ENCODE data around the gene NOC4L.
"Not testable (repeated sequence)": the region's sequence is repeated elsewhere in the genome, so short reads cannot be mapped to it uniquely, and the experiment has no call there.

NOC4L gene

DNA sequence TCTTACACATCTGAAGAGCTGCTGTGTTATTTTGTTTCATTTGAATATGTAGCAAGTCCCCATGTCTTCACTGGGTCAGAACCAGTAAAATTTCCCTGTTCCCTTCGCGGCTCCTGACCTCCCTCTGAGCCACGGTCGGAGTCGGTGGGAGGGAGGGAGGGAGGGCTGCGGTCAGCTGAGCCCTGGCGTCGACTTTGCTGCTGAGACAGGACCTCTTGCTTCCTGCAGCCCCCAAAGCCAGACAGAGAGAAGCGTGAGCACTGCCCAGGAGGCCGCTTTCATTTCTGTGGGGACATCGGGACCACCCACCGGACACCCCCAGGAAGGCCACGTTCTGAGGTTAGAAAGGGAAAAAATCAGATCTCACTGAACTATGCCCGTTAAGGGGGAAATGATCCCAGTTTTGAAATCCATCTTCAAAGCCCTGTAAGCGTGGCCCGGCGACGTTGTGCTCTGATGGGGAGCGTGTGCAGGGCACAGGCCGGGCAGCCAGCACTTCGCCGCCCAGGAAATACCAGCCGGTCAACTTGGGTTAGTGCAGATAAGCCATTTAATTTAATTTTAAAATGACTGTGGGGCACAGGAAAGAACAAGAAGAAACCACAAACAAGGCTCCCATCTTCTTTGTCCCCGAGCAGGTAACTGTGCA, 42.1 kb downstream of the NOC4L start:
- no peak for DNase-seq

DNA sequence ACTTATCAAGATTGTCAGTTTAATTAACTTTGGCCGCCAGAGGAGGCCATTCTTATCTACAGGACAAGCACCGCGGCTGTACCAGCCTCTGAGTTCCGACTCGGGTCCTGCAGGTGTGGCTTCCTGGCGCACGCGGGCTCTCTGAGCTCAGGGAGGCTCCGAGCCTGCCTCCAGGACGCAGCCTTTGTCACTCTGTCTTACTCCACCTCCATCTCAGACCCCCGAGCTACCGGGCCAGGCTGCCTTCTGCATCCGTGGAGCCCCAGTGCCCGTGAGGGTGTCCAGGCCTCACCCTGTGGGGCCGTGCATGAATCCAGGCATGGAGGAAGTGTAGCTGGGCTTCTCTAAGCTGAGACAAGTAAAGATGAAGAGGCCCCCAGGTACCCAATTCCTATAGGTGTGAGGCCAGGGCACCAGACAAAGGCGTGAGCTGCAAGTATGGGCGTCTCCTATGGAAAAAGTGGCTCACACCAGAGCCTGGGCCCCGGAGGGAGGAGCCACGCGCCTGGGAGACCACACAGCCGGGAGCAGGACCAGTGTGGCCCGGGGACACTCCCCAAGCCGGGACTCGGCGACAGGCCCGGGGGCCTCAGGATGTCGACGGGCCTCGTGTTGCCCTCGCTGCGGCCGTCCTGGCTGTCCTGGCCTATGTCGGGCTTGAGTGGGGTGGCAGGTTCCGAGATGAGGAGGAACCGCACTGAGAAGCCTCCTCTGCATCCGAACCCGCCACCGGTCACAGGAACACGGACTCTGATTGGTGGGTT, 42.8 kb downstream of the NOC4L start:
- DNase-seq: no peak

DNA sequence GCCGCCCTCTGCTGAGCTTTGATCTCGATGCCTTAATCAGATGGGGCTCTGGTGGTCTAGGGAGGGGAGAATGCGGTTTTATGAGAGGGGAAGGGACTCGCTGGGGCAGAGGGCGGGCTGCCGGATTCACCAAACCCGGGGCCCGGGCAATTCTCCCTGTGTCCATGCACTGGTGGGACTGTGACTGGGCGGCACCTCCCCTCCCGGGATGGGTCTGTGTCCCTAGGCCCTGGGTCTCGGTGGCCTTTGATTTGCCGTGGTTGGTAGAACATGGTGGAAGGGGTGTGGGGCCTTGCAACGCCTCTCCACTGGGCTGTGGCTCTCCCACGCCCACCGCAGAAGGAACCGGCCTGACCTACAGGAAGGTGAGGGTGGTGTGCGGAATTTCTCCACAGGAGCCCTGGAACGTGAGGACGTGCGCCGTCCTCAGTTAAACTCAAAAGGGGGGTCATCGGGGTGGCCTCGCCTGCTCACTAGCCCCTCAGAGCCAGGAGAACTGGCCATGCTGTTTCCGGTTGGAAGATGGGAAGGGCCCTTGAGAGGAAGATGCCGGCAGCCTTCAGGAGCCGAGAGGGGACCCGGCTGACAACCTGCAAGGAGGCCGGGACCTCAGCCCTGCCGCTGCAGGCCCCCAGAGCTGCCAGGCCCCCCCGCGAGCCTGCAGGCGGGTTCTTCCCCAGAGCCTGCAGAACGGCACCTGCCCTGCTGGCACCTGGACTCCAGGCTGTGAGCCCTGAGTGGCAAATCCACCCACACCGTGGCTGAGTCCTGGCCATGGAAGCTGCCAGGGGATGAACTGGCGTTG, 43.6 kb downstream of the NOC4L start:
- no peak for DNase-seq

DNA sequence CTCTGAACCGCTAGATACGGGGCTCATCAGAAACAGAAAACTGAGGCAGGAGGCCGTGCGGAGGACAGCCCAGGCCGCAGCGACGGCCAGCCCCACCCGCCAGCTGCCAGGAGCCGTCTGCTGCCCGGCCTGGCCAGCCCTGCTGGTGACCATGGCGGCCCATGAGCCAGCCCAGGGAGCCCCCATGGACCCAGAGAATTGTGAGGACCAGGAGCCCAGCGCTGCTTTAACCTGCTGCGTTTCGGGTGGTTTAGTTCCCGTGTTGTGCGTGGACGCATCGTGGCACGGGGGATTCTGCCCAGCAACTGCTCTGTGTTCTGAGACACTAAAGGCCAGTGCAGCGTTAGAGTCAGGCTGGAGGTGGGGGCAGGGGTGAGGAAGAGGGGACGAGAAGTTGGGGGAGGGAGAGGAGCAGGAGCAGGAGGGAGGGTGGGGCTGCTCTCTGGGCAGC, 44.2 kb downstream of the NOC4L start:
- DNase-seq: no peak

DNA sequence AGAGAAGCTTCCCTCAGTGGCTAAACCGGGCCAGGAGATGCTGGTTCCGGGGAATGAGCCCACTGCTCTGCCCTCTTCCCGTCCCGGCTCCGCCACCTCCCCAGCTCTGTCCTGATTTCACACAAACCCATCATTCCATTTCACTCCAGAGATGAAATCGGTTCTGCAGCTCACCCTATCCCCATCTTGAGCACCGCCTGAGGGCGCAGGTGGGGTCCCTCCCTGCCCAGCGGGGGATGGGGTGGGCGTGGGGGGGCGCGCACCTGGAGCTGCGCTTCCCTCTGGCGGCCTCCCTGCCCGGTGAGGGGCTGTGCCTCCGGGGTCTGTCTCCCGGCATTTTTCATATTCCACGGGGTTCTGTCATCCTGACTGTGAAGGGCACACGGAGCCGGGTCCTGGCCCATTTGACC, 44.7 kb downstream of the NOC4L start:
- DNase-seq: no peak

DNA sequence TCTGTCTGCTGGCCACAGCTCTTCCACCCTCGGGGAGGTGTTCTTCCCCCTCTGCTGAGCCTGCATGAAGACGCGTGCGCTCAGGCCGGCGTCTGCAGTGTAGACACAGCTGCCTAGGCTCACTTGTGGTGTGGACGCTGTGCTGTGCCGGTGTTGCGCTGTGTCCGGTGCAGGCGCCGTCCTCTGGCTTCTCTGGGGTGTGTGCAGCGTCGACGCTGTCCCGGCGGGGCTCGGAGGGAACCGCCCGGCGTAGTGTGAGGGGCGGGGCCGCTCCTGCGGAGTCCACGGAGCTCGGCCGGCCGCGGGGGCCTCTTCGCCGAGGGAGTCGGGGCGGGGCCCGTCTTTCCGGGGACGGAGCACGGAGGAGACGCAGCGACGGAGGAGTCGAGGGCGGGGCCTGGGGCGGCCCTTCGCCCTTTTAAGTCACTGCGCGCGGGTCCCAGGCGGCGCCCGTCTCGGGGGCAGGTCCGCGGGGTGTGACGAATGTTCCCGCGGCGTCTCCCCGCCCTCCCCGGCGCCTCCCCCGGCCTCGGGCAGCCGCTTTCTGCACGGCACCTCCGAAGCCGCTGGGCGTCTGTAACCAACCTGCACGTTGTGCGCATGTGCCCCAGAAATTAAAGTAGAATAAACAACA, 45.2 kb downstream of the NOC4L start:
- DNase-seq: peak; percentile 77

DNA sequence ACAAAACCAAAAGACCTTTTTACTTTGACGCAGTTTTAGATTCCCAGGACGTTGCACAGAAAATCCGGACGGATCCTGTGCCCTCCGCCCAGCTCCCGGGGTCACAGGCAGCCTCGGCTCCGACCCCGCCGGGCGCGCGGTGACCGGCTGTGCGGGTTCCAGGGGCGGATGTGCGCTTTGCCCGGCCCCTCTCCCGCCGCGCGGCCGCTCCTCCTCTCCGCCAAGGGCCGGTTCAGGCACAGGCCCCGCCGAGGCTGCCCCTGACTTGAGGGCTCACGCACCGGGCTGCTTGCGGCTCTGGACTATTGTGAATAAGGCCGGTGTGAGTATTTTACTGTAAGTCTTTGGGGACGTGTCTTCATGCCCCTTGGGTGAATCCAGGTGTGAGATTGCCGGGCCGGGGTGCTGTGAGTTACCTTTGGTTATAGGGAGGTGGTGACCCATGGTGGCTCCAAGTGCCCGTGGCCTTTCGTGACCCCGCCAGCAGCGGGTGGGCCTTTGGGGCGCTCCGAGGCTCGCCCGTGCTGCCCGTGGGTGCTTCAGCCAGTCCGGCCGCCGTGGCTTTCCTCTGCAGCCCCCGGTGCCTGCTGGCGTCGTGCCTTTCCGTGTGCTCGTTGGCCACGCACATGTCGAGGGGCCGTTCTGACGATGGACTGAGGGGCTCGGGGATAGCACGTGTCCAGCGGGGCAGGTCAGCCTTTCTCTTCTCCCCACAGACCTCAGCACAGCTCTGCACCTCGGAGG, 45.9 kb downstream of the NOC4L start:
- DNase-seq: no peak

DNA sequence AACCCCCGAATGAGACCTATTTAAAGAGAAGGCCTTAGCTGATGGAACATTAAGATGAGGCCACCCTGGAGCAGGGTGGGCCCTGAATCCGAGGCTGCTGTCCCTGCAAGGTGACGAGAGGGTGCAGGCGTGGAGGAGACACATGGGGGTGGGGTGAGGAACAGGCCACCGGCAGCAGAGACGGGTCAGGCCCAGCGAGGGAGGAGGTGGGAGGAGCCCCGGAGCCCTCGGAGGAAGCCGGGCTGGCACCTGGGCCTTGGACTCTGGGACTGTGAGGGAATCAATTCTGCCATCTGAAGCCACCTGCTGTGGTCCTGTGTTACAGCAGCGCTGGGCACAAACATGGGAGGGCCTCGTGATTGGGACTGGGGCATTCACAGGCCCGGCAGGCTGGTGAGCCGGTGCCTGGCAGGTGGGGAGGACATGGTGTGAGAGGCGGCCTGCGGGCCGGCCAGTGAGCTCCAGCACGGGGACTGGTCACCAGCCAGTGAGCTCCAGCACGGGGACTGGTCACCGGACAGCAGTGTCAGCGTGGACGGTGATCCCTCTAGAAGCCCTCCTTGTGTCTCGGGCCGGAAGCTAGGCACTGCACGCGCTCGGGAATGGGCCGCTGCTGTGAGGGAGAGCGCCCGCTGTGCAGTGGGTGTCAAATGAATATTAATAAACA, 46.7 kb downstream of the NOC4L start:
- no peak for DNase-seq

DNA sequence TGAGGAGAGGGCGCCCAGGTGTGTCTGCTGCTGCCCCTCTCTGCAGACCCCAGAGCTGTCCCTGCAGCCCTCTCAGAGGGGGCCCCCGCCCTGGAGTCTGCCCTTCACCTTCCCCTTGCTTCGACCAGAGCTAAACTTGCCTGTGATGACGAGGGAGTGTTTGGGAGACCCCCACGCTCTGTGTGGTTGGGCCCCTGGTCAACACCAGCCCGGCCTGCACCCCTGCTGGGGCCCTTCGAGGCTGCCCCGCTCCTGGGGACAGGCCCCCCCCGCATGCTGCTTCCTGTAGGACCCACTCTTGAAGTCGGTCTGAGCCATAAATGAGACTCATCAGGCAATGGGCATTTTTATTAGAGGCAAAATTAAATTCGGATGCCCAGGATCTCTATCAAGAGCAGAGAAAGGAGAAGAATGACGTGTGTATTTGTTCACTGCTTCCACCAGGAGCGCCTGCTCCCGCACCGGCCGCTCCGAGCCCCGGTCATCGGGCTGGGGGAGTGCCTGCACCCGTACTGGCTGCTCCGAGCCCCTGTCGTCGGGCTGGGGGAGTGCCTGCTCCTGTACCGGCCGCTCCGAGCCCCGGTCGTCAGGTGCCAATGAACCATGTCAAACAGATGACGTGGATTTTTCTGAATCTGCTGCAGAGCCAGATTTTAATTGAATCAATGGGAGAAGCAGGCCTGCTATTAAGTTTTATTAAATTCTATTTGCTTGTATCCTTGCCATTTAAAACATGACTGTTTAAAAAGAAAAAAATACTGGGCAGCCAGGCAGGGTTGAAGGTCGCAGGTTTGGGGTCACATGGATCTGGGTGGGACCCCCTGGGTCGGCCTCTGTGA, 47.7 kb downstream of the NOC4L start:
- no peak for DNase-seq

DNA sequence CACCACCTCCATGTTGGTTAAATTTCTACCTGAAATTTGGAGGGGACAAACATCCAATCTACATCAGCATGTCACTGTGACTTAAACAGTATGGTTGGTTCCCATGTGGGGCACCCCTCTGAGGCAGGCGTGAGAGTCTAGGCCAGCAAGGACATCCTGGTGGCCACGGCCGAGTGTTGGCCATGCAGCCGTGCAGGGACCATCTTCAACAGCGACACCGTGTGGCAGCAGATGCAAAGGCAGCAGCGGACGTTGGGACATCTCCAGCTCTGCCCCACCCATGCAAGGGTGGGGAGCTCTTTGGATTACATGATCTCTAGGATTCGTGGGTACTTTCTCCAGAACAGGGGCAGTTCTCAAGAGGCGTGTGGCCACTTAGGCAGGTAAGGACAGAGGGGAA, 49.8 kb downstream of the NOC4L start:
- DNase-seq: no peak

DNA sequence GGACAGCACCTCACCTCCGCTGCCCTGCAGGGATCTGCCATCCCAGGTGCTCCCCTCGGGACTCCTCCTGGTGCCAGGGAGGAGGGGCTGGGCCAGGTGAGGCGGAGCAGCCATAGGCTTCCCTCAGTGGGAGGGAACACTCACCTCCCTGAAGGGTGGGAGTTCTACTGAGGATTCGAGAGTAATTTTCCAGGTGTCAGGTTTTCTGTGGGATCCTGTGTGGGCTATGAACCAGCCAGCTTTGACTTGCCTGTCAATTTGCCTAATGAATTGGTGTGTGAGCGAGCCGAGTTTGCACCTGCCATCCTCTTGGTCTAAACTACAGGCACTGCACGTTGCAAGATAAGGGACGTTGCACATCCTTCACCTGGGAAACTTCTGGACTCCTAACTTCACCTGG, 50.3 kb downstream of the NOC4L start:
- DNase-seq: no peak

DNA sequence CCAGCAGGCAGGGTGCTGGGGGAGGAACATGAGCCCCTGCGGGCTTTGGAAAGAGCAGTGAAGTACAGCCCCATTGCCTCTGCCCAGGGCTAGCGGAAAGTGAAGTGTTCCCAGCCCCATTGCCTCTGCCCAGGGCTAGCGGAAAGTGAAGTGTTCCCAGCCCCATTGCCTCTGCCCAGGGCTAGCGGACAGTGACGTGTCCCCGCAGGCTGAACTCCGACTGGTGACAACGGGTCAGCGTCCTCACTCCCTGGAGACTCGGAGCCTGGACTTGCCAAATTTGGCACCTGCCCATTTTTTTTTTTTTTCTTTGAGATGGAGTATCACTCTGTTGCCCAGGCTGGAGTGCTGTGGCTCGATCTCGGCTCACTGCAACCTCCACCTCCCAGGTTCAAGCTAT, 51.0 kb downstream of the NOC4L start:
- DNase-seq: not testable (repeated sequence)

DNA sequence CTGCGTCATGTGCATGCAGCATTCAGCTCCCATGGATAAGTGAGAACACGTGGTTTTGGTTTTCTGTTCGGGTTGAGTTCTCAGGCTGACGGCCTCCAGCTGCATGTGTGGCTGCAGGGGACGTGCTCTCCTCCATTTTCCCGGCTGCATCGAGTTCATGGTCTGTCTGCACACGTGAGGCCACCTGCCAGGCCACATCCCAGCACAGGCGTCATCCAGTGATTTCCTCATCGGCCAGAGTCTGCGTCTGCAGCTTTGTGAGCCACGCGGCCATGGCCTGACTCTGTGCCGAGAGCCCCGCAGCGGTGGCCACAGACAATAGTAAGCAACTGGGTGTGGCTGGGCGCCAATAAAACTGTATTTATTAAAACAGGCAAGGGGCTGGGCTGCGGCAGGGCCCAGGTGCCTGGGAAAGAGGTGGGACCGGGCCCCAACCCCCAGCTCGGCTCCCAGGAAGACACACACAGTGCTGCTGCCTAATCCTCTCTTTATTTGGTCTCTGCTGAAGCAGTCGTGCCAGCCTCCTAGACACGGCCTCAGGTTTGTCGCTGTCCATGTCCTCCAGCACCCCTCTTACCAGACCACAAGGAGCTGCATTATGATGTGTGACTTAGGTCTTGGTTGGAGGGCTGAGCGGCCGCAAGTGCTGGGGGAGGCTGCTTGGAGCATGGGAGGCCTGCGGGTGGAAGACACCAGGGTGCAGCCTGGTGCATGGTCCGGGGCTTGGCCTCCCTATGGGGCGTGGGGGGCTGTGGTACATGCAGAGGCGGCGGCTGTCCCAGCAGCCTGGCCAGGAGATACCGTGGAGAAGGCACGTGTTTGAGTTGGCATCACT, 52.0 kb downstream of the NOC4L start:
- peak; percentile 2 for DNase-seq

DNA sequence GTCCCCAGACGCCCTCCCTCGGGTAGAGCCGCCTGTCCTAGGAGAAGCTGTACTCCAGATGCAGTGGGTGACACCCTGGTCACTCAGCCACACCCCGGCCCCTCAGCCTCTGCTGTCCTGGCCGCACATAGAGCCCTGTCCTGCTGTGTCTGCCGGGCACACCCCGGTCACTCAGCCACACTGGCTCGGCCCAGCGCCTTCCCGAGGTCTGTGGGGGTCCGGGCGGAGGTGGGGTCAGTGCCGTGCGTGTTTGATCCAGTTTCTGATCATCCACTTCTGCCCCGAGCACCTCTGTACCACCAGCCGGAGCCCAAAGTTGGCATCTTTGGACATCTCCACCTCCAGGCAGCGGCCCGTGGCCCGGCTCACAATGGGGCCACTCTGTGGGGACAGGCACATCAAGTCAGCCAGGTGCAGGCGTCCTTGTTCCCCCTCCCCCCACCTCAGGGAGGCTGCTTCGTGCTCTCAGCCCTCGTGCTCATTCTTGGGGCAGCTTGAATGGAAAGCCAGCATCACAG, 52.7 kb downstream of the NOC4L start:
- DNase-seq: no peak

DNA sequence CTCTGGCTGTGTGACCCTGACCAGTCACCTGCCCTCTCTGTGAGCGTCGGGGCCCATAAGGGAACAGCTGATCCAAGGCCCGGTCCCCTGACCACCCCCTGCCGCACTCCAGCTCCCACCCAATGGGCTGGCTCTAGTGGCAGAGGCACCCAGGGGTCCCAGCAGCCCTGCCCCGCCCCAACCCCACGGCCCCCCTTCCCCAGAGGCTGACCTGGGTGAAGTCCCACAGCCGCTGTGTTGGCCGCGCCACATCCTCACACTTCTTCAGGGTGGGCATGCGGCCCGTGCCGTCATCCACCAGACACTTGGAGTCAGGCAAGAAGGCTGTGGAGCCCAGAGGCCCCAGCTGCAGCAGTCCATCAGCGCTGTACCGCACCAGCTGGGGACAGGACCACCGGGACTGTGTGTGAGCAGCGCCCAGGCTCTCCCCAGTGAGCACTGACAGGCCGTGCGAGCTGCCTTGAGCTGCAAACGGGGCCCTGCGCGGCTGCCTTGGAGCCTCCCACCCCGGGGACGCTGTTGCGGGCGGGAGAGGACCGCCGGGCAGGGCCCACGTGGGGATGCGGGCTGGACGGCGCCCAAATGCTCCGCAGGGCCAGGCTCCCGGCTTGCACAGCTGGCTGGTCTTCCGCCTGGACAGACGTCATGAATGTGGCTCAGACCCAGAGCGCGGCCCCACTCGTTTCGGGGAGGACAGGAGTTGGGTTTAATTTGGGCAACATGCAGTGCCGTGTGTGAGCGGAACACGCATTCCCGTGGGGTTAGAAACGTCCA, 53.5 kb downstream of the NOC4L start:
- no peak for DNase-seq

DNA sequence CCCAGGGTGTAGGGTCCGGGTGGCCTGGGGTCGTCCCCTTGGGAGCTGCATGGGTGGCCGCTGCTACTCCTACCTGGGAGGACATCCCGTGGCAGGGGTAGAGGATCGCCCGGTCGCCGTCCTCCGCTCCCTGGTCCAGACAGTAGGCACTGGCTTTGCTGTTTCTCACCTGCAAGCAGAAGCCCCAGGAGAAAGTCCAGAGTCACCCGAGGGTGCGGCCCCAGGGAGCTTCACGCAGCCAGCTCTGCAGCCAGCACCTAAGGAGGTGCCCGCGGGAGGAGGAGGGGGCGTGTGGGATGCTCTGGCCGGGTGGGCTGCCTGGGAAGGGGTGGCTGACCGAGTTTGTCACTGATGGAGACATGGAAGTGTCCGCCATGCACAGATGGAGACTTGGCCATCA, 54.8 kb downstream of the NOC4L start:
- DNase-seq: no peak

DNA sequence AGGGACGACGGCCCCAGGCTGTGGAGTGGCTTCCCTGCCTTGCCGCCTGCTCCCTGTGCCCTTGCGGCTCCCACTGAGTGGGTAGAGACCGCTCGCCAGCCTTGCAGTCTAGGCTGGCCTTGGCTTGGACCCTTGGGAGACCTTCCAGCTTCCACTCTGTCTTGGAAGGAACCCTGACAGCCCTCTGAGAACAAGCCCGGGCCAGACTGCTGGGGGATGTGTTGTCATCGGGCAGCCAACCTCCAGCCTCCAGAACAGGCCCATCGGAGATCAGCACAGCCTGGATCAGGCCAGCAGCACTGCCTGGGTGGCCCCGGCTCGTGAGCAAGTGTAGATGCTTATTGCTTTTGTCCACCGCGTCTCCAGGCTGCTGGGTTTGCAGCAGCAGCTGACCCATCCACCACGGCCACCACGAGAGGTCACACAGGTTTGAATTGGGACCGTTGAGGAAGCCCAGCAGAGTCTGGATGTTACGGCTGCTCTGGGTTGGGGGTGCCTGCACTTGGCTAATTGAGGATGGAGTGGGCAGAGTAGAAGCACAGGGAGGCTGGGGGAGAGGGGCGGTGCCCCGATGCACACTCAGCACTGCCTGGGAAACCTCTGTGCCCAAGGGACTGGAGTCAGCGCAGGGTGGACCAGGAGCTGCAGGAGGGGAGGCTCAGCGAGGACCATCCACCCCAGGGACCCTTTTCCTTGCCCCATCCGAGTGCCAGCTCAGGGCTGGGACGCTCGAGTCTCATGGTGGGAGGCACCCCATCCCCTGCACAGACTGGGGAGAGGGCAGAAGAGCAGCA, 55.5 kb downstream of the NOC4L start:
- DNase-seq: no peak

DNA sequence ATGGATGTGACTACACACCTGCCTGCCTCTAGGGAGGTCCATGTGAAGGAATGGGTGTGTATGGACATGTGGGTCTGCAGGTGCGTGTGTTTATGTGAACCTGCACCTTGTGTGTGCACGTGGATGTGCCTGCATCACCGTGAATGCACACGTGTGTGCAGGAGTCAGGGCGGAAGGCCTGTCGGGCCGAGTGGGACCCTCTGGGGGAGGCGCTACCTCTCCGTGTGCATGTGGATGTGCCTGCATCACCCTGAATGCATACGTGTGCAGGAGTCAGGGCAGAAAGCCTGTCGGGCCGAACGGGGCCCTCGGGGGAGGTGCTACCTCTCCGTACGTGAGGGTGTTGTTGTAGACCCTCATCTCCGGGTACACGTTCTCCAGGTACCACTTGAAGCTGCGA, 56.5 kb downstream of the NOC4L start:
- no peak for DNase-seq
